Heart left ventricle (tissue), 16 donors: ENCODE measurements around the gene ST3GAL4. TPM values are rescaled to one million over a fixed set of nuclear protein-coding genes. Genes with fewer than 3 reads are reported as not detected.
A peak's percentile ranks its signal among the peaks of the same experiment; 100 is the strongest.

Experiments used
- ATAC-seq, 4 donors: fragments of 200-7000 bp; cut with Tn5 transposase; one replicate each; pipeline ENCODE4 v1.9.1; 2020 to 2022; ENCODE audit warnings: moderate library complexity in 4 of 4, mild to moderate bottlenecking in 3 of 4, moderate number of reproducible peaks in 1 of 4
- DNase-seq, 5 donors: peaks; one replicate each; pipeline ENCODE4 v3.0.0-alpha.2; 2020
- H3K27ac ChIP-seq, 12 donors: fragments of 200-600 bp; sonication (generic) in 4 of 12; one replicate each; pipeline versions ENCODE4 v1.5.0 to v1.8.0; 2016 to 2022; ENCODE audit warnings: mild to moderate bottlenecking in 2 of 12
- H3K27me3 ChIP-seq, 9 donors: fragments of 200-600 bp; sonication (generic) in 2 of 9; one replicate each; pipeline versions ENCODE4 v1.5.1 to v1.8.0; 2016 to 2022; ENCODE audit warnings: mild to moderate bottlenecking in 3 of 9
- H3K36me3 ChIP-seq, 9 donors: fragments of 200-600 bp; sonication (generic) in 2 of 9; one replicate each; pipeline versions ENCODE4 v1.5.0 to v1.8.0; 2018 to 2022; ENCODE audit warnings: mild to moderate bottlenecking in 2 of 9
- H3K4me1 ChIP-seq, 12 donors: fragments of 200-600 bp; sonication (generic) in 4 of 12; one replicate each; pipeline versions ENCODE4 v1.5.0 to v1.8.0; 2016 to 2022; ENCODE audit warnings: mild to moderate bottlenecking in 3 of 12
- H3K4me3 ChIP-seq, 12 donors: fragments of 200-600 bp; sonication (generic) in 4 of 12; one replicate each; pipeline versions ENCODE4 v1.5.0 to v1.8.0; 2017 to 2022; ENCODE audit warnings: mild to moderate bottlenecking in 9 of 12, moderate library complexity in 4 of 12
- H3K9me3 ChIP-seq, 12 donors: fragments of 200-600 bp; sonication (generic) in 4 of 12; one replicate each; pipeline versions ENCODE4 v1.5.0 to v1.8.0; 2016 to 2022; ENCODE audit warnings: mild to moderate bottlenecking in 1 of 12
- CTCF ChIP-seq, 12 donors: fragments of 200-600 bp; sonication (generic) in 4 of 12; IDR thresholded peaks; one replicate each; pipeline versions ENCODE4 v1.5.0 to v1.8.0; 2018 to 2022; ENCODE audit warnings: antibody characterized with exemption in 12 of 12, mild to moderate bottlenecking in 5 of 12
- POLR2A ChIP-seq, 2 donors: fragments of 450-650 bp; IDR thresholded peaks; one replicate each; pipeline ENCODE4 v1.6.1; 2017; ENCODE audit warnings: antibody characterized with exemption in 2 of 2, mild to moderate bottlenecking in 2 of 2, moderate library complexity in 2 of 2
- whole genome bisulfite sequencing, 4 donors: extraction: QIAGEN DNeasy Blood & Tissue Kit in 2 of 4; methylation state at CpG; one replicate each; pipeline versions ENCODE4 v1.1.5 to v1.1.7; 2013 to 2018; 5-methylcytosine and 5-hydroxymethylcytosine counted together
- intact Hi-C, 10 donors: fragments of 100-400 bp; cut with DNase I; formaldehyde crosslinking; loops; one replicate each; pipeline versions ENCODE4 v1.11.1 to v1.14.2; 2022
- polyA plus RNA-seq, 2 donors: library from polyadenylated mRNA; stranded (reverse); fragments of 200-250 nt; gene quantifications; one replicate each; pipeline ENCODE4 v1.2.3, GENCODE V29; 2013
- total RNA-seq, 9 donors: library from RNA; depleted of rRNA in 2 of 9; stranded (reverse); fragments of >200 nt in 2 of 9; fragmentation: NEBNext Ultra II Directional in 3 of 9; extraction: Animal tissue kit (Norgen Biotek cat#: 25700) in 3 of 9; gene quantifications; one replicate each; pipeline versions ENCODE4 v1.1.0 to v1.2.4, GENCODE V29; 2016 to 2023
- donor health status: ischemic (EF 13 %, LVEDD 7.1; RV severe dilation, severe dysfunction).
- donor health status: healthy with polysubstance abuse.
- donor health status: DM: no; HTN: yes; CAD: no.
- donor health status: DM: no; HTN: no; CAD: no.
- donor health status: ischemic (EF 25% LVEDD 6.9; RV normal size, moderate dysfunction).
- donor health status: ischemic (EF 25% LVEDD 5.7; RV mildly dilated, moderate dysfunction).
- donor health status: healthy.
- donor health status: DM: yes; HTN: yes; CAD: no.
- donor health status: ischemic (EF 35%, LVEDD 5.7; RV mildly dilated, moderate dysfunction).
- donor health status: nonischemic (EF 11% LVEDD 7.7; RV severe dilation, severe dysfunction).
- donor health status: DM: yes; HTN: yes; CAD: no.
- donor health status: PGD.
- donor health status: ischemic (EF 29% LVEDD 5.4; RV normal size, mild dysfunction).
- donor health status: nonischemic (EF 23%, LVEDD 6.1; RV moderate dilation, normal function).

The ST3GAL4 gene
- total and polyA plus RNA-seq, 11 donors, result 30.6 to 168 (median 66.1) TPM

DNA sequence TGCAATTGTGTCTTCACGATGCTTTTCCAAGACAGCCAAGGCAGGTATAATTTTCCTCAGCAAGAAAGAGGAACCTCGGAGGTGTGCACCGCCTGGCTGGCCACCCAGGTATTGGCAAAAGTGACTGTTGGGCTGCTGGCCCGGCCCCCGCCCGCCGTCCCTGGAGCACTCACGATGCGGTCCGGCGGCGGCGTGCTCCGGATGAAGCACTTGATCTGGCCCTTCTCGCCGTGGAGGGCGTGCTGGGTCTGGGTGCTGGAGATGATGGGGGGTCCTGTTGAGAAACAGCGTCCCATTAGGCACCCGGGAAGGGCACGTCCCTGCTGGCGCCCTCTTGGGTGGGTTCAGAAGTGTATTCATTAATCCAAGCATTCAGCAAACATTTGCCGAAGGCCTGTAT, 84.8 kb downstream of the ST3GAL4 start:
- Histone ChIP-seq H3K36me3 (no peaks in the 10 kb centered on the region), H3K4me1 (peaks cover 0 to 35% (median 8%) of the 10 kb centered on the region in 12 donors), H3K27me3 (no peaks in the 10 kb centered on the region), H3K9me3 (no peaks in the 10 kb centered on the region), H3K27ac (no peak overlapping the region), H3K4me3 (no peak overlapping the region)
- TF ChIP-seq POLR2A (IDR thresholded peaks at IDR 0.05), result no peak
- no peak for TF ChIP-seq CTCF (IDR thresholded peaks at IDR 0.05)
- 68 to 78% (median 74%) methylated on average over 21 to 22 of the region's 22 CpGs for WGBS, 4 donors
- ATAC-seq (no peak), DNase-seq (no peak)
- intact Hi-C loops, result loop anchor here (2.0 to 10.0 kb wide), 10 partner anchors 37 to 907 kb away; no protein-coding TSS in a partner anchor

DNA sequence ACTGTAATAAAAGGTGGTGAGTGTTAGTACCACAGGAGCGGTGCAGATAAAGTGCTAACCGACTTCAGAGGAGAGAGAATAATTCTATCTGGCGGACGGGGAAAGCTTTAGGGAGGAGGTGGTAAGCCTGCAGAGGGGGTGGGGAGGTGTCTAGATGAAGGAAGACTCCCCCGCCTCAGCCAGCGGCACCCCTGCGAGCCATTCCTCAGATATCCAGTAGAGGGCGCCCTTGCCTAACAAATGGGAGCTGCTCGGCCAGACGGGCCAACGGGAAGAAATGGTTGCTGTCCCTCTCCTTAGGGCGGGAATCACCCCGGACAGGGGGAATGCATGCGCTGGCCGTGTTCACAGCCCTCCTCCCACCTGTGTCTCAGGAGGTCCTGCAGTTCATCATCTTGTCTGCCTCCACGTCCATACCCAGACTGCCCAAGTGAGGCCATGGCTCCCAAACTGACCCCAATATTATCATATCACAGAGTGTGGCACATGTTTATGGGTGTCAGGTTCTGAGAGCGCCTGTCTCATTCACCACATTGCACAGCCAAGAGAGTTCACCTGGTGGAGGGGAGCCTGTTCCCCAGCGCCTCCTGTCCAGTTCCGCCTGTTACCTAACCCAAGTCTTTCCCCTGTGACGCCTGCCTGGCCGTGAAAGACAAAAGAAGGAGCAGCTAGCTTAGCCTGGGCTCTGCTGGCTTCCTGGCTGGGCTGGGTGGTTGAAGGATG, 85.5 kb downstream of the ST3GAL4 start:
- H3K4me3 ChIP-seq, result no peak overlapping the region
- H3K36me3 ChIP-seq, result no peaks in the 10 kb centered on the region
- intact Hi-C loops, result loop anchor here (1.0 to 10.0 kb wide), 11 partner anchors 36 to 906 kb away; no protein-coding TSS in a partner anchor
- H3K9me3 ChIP-seq, result no peaks in the 10 kb centered on the region
- ATAC-seq (peak; percentile 45 to 74 (median 66)), DNase-seq (peak; percentile 74 to 85 (median 77))
- peaks cover 0 to 31% (median 8%) of the 10 kb centered on the region in 12 donors for H3K4me1 ChIP-seq
- no peaks in the 10 kb centered on the region for H3K27me3 ChIP-seq
- H3K27ac ChIP-seq, result no peak overlapping the region
- TF ChIP-seq POLR2A (IDR thresholded peaks at IDR 0.05) (no peak), CTCF (IDR thresholded peaks at IDR 0.05) (peak; percentile 88 to 98 (median 96))
- 19 to 24% (median 21%) methylated on average over 15 to 21 of the region's 21 CpGs for WGBS, 4 donors

GRCh38 chr11:126443120-126443519, 87.6 kb downstream of the ST3GAL4 start:
- H3K27ac ChIP-seq, result no peak overlapping the region
- no peak overlapping the region for H3K4me3 ChIP-seq
- no peaks in the 10 kb centered on the region for H3K27me3 ChIP-seq
- H3K36me3 ChIP-seq, result no peaks in the 10 kb centered on the region
- no peaks in the 10 kb centered on the region for H3K9me3 ChIP-seq
- peaks cover 0 to 20% (median 7%) of the 10 kb centered on the region in 12 donors for H3K4me1 ChIP-seq
- no peak for ATAC-seq
- TF ChIP-seq CTCF (IDR thresholded peaks at IDR 0.05) (no peak), POLR2A (IDR thresholded peaks at IDR 0.05) (no peak)
- intact Hi-C loops, result loop anchor here in 9 of 10 donors (2.0 to 10.0 kb wide), 7 partner anchors 34 to 904 kb away; no protein-coding TSS in a partner anchor
- 56 to 71% (median 64%) methylated on average over 8 to 13 of the region's 13 CpGs for WGBS, 4 donors
- no peak for DNase-seq

- DNase-seq (no peak), ATAC-seq (no peak)
- Histone ChIP-seq H3K4me1 (peaks cover 0 to 12% (median 1%) of the 10 kb centered on the region in 12 donors), H3K27me3 (no peaks in the 10 kb centered on the region), H3K4me3 (no peak overlapping the region), H3K9me3 (no peaks in the 10 kb centered on the region), H3K27ac (no peak overlapping the region), H3K36me3 (no peaks in the 10 kb centered on the region)
- TF ChIP-seq CTCF (IDR thresholded peaks at IDR 0.05), result no peak
- no peak for TF ChIP-seq POLR2A (IDR thresholded peaks at IDR 0.05)
- intact Hi-C loops, result loop anchor here in 8 of 10 donors (2.0 to 10.0 kb wide), 7 partner anchors 33 to 903 kb away; no protein-coding TSS in a partner anchor
- WGBS, 4 donors, result 83 to 87% (median 85%) methylated on average over 7 of the region's 7 CpGs
Measured at GRCh38 chr11:126444072-126444471, 88.6 kb downstream of the ST3GAL4 start.
